HG02642 (cell line): ENCODE measurements around the gene ZDHHC13.
"Not testable (repeated sequence)": the region's sequence is repeated elsewhere in the genome, so short reads cannot be mapped to it uniquely, and the experiment has no call there.

Experiments used
- ATAC-seq: cut with Tn5 transposase; IDR thresholded peaks from one replicate; pipeline ENCODE4 v1.9.1; 2021; ENCODE audit warnings: mild to moderate bottlenecking; ENCODE audit not compliant: unreplicated experiment, poor library complexity

The ZDHHC13 gene

DNA sequence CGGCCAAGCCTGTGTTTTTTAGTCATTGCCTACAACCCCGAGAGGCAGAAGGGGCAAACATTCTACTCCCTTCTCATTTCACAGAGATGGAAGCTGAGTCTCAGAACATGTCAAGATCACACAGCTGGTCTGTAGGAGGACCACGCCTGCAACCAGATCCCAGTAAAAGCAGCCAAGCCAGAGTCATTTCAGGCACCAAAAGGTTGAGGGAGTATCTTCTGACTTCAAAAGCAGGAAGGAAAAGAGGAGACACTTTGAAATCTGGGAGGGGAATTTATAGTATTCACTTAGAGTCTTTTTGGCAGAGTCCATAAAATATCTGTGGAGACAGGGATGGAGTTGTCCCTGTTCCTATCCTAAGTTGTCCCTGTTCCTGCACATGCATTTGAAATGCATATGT, 17.9 kb upstream of the ZDHHC13 start:
- no peak for ATAC-seq

DNA sequence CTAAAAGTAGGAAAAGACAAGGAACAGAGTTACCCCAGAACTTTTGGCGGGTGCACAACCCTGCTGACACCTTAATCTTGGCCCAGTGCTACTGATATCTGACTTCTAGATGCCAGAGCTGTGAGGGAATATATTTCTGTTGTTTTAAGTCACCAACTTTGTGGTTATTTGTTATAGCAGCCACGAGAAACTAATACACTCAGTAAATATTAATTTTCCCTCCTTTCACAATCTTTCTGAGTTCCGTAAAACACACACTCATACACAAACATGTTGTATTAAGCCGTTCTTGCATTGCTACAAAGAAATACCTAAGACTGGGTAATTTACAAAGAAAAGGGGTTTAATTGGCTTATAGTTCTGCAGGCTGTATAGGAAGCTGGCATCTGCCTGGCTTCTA, 16.1 kb upstream of the ZDHHC13 start:
- ATAC-seq: no peak

DNA sequence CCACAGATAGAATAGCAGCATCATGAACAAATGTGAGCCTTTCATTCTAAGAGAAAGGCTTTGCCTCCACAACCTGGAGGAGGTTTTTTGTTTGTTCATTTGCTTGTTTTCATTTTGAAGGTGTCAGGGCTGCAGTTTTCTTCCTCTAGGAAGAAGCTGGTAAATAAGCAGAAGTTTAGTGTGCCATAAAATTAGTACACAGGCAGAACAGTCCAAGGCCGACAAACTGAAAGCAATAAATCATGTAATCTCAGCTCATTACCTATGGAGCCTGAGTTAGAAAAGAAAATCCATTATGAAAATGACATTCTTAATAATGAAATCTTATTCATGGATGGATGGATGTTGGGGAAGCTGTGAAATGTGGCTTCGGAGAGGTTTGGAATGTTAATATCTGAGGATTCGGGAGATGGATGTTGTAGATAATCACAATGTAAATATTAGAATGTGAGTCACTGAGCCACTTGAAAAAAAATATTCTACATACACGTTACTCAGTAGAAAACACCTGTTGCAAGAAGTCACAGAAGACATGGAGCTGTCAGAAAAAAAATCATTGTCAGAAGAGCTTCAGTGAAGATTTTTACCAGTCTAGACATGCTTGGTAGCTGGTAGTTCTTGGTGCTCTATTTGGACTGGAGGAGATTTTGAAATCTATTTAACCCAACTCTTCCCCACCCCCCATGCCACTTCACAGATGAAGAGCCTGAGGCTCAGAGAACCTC, 15.0 kb upstream of the ZDHHC13 start:
- ATAC-seq: no peak

DNA sequence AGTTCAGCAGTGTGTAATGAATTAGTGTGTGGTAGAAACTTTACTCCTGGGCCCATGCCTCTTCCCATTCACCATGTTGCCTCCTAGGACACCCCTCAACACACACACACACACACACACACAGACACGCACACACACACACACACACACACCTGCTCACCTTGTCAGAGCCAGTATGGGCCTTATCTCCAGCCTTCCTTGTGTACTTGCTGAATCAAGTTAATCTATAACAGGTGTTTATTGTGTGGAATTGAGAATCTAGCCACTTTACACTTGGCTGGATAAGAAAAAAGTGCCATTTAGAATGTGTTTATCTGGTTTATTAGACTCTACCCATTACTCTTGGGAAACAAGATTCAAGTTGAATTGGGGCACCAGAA, 14.5 kb upstream of the ZDHHC13 start:
- ATAC-seq: no peak

DNA sequence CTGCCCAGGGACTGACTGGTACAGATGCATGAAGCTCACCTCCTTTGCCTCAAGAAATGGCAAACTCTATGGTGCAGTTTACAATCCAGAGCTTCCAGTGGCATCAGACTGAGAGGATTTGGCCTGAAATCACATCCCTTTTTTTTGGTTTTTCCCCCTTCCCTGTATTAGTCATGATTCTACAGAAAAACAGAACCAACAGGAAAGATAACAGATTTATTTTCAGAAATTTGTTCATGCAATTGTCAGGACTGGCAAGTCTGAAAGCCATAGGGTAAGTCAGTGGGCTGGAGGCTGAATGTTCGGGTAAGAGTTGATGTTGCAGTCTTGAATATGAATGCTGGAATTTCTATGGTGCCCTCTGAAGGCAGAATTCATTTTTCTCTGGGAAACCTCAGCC, 12.0 kb upstream of the ZDHHC13 start:
- ATAC-seq: no peak

DNA sequence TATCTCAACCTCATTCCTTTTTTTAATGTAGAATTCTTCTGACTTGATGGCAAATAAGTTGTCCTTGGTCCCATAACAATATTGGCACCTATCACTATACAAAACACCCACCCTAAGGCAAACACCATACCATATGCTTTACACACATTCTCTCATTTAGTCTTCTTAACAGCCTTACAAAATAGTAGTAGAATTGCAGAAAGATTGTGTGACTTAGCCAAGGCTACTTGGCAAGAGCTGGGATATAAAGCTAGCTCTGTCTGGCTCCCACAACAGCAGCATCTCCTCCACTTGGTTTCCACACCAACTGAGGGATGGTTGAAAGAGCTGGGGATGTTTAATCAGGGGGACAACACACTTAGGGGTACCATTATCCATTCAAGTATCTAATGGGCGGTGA, 9.8 kb upstream of the ZDHHC13 start:
- ATAC-seq: no peak

DNA sequence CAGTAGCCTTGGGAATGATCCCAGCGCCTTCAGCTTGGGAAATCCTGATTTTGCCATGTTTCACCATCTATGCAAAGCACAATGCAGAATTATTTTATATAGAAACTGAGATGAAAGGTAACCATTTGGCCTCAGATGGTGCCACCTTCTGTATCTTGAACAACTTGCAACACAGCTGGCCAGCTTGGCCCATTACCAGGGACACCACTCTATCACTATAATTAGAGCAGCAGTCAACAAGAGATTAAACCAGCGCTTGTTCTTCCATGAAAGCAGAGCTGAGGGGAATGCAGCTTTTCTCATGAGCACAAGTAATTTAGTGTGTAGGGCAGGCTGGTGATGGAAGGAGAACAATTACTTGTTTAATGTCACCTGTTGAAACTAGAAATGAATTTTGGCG, 6.7 kb upstream of the ZDHHC13 start:
- no peak for ATAC-seq

DNA sequence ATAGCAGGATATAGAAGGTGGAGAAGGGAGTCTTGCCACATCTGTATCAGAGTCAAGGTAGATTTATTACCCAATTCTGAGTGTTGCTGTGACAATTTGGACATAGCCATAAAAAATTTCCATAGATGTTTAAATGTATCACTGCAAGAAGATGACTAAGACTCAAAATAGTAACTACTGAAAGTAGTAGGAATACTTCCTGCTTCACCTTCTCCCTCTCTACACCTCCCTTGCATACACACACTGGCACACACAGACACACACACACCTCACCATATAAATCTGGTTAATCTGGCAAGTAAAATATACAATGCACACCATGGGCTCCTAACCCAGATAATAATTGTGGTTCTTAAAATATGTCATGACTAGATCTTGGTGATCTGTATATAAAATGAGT, 5.2 kb upstream of the ZDHHC13 start:
- ATAC-seq: no peak

DNA sequence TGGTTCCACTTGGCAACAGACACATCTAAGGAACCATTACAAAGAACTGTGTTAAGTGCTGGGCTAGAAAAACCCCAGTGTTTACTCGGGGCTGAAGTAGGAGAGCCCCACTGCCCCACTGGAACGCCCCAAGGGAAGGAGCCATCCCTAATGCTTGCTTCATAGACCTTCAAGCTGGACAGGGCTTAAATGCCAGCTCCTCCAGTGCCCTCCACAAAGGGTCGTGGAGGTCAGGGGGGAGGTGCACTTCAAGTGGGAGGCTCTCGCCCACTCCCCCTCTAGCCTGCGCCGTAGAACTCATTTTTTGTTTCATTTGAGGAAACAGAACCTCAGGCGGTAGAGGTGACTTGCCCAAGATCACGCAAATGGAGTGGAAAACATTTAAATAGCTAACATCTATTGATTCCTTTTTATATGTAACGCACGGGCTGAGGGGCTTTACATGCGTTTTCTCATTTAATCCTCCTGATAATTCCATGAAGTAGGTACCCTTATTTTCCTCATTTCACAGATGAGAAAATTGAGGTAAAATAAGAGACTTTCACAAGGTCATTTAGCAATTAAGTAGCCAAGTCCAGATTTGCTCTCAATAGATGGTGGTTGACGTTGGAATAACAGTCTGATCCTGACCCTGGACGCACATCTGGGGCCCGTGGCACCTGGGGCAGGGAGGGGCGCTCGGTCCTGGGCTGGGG, 545 bp upstream of the ZDHHC13 start:
- no peak for ATAC-seq

DNA sequence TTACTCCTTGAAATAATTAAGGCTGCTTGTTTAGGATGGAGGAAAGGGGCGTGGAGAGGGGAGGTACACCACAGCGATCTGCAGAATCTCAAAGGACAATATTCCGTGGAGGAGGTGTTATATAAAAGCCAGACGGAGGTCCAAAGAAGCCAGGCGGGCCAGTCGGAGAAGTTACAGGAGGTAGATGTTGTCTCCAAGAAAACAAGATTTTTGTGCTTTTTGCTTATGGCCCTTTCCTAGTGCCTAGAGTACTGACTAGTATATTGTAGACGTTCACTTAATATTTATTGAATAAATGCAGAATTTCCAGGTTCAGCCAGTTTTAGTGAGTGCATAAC, 761 bp downstream of the ZDHHC13 start:
- no peak for ATAC-seq

DNA sequence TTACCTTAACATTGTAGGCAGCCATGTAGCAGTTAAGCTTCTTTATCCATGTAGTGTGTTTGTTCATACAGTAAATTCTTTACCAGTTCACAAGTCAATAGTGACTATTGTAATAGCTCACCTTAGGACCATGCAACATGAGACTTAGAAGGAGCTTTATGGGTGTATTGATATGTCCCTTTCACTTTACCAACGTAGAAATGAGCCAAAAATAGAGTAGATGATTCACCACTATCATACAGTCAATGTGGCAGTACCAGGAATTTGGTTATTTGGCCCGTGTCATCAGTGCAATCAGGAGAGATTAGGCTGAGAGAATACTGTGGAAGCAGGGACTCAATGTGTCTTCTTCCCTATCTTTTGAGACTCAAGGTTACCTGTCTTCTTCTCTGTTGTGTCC, 4.7 kb downstream of the ZDHHC13 start:
- ATAC-seq: no peak

DNA sequence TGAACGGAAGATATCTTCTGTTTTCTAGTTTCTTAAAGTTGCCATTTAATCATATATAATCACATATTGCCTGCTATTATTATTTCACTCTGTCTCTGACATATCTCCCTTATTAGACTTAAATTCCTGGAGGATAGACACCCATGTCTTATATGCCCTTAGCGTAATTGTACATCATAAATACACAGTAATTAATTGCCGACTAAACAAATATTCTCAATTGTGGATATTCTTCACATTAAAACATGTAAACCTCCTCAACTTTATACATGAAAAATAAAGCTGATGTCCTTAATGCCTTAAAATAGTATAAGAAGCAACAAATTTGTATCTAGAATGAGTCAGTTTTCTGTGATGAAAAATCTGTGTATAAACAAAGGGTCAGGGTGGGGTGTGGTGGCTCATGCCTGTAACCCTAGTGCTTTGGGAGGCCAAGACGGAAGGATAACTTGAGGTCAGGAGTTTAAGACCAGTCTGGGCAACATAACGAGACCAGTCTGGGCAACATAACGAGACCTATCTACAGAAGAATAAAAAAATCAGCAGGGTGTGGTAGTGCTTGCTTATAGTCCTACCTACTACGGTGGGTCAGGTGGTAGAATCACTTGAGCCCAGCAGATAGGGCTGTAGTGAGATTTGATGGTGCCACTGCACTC, 6.1 kb downstream of the ZDHHC13 start:
- no peak for ATAC-seq

DNA sequence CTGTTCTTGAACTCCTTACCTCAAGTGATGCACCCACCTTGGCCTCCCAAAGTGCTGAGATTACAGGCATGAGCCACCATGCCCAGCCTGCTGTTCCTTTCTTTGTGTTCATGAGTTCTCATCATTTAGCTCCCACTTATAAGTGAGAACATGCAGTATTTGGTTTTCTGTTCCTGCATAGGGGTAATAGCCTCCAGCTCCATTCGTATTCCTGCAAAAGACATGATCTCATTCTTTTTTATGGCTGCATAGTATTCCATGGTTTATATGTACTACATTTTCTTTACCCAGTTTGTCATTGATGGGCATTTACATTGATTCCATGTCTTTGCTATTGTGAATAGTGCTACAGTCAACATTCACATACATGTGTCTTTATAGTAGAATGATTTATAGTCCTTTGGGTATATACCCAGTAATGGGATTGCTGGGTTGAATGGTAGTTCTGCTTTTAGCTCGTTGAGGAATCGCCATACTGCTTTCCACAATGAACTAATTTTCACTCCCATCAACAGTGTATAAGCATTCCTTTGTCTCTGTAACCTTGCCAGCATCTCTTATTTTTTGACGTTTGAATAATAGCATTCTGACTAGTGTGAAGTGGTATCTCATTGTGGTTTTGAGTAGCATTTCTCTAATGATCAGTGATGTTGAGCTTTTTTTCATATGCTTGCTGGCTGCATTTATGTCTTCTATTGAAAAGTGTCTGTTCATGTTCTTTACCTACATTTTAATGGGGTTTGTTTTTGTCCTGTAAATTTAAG, 9.8 kb downstream of the ZDHHC13 start:
- not testable (repeated sequence) for ATAC-seq

DNA sequence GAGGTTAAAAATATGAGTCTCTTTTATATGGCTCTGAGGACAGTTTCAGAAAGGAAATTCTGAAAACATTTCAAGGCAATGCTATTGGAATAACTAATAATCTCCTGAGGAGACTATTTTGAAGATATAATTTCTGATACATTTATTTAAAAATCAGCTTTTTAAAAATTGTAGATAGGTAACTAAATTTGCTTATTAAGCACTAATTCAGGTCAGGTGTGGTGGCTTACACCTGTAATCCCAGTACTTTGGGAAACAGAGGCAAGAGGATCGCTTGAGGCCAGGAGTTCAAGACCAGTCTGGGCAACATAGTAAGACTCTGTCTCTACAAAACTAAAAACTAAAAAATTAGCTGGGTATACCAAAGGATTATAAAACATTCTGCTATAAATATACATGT, 17.0 kb downstream of the ZDHHC13 start:
- no peak for ATAC-seq

DNA sequence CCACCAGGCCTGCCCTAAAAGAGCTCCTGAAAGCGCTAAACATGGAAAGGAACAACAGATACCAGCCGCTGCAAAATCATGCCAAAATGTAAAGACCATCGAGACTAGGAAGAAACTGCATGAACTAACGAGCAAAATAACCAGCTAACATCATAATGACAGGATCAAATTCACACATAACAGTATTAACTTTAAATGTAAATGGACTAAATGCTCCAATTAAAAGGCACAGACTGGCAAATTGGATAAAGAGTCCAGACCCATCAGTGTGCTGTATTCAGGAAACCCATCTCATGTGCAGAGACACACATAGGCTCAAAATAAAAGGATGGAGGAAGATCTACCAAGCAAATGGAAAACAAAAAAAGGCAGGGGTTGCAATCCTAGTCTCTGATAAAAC, 19.9 kb downstream of the ZDHHC13 start:
- ATAC-seq: not testable (repeated sequence)

DNA sequence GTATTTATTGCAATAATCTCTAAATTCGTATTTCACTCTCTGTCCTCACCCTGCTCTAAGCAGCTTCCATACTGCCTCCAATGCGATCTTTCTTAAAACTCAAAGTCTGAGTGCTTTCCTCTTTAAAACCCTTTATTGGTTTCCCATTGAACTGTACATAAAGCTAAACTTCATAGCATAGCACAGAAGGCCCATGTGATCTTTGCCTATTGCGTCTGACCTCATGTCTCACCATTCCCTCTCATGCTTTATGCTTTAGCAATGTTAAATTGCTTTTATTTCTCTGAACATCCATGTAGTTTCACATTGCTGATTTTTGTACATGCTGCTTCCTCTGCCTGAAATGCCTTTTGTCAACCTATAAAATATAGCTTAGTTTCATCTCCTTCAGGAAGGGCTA, 28.4 kb downstream of the ZDHHC13 start:
- no peak for ATAC-seq

DNA sequence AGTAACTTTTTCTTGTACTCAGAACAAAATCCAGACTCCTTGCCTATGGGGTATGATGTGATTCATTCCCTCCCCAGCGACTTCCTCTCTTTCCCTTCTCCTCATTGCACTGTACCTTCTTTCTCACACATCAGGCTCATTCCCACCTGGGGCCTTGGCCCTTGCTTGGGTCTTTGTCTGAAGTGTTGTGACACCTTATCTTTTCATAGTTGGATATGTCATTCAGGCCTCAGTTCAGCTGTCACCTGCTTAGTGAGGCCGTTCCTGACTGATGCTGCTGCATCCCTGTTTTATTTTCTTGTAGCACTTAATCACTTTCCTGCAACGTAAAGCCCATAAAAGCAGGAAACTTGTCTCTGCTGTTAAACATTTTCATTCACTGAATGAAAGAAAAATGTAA, 39.9 kb downstream of the ZDHHC13 start:
- ATAC-seq: no peak

DNA sequence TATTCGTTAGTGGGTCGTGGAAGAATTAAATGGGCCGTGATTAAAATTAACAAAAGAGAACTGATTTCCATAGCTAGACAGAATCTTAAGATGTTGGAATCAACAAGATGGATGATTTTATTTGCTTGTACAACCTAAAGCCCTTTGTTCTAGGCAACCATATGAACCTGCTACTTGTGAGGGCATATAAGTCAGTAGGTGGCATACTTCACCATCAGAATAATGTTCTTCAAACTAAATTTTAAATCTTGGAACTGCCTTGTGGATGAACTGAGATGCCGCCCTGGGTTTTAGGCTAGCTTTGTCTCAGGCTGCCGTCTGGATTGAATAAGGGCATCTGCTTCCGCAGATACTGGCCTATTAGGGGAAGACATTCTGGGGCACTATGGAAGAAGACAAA, 43.9 kb downstream of the ZDHHC13 start:
- ATAC-seq: no peak

DNA sequence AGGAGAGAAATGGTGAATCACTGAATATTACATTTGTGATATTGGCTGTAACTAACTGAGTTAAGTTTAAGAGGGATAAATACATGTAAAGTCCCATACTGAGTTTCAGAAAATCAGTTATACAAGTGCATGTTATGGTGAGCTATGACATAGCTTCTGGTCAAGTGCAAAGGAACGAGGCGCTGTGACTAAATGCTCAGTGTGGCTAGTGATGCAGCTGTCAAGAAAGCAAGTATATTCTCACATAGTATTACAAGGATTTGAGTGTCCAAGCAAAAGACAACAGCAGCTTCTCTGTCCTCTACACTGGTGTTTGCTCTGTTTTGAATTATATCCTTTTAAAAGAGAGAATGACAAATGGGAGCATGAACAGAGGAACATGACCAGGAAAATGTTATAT, 44.7 kb downstream of the ZDHHC13 start:
- no peak for ATAC-seq

DNA sequence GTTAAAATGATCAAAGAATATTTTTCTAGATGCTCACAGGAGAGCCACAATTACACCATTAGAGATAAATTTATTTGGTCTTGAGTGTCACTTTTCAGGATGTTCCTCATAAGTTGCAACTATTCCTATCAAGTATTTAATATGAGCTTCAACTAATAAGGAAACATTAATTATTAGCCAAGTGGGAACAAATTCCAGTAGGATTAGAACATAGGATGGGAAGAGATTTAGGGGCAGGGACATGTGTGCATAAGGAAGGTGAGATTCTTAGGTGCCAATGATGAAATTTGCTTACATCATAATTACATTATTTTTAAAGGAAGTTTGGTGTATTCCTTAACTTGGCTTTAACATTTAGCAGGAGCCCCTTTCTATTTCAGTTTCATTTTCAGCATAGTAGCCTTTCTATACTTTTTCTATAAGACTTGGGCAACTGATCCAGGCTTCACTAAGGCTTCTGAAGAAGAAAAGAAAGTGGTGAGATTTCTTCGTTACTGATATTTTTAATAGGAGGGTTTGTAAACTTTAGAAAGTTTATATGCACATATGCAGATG, 46.1 kb downstream of the ZDHHC13 start:
- no peak for ATAC-seq

DNA sequence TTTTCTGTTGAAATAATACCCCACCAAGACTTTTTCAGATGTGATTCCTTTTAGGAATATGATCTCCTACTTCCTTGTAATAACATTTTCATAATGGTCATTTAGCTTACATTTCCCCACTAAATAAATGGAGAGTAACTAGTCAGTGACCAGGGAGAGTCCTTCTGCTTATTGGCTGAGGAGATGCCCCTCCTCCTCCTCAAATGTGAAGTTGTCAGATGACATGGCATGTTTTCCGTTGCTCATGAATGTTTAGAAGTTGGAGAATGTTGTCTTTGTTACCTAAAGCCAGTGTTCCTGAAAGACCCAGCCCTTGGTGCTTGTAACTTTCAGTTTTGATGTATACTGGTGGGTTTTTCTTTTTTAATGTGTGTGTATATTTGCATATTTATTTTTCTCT, 46.6 kb downstream of the ZDHHC13 start:
- no peak for ATAC-seq
